Lower leg skin (tissue), 3 donors: Measurements from ENCODE around the gene TMEM156.

Experiments
- POLR2A ChIP-seq, 2 donors: fragments of 450-650 bp; IDR thresholded peaks; one replicate each; pipeline ENCODE4 v1.6.1; 2016 to 2017; ENCODE audit warnings: antibody characterized with exemption in 2 of 2, mild to moderate bottlenecking in 1 of 2, moderate library complexity in 1 of 2
- TF ChIP-seq, protein P1 (sequence below), 3 donors: fragments of 450-650 bp; IDR thresholded peaks; one replicate each; pipeline ENCODE4 v1.5.1; 2016; ENCODE audit warnings: antibody characterized with exemption in 3 of 3, mild to moderate bottlenecking in 3 of 3, moderate library complexity in 2 of 3

DNA sequence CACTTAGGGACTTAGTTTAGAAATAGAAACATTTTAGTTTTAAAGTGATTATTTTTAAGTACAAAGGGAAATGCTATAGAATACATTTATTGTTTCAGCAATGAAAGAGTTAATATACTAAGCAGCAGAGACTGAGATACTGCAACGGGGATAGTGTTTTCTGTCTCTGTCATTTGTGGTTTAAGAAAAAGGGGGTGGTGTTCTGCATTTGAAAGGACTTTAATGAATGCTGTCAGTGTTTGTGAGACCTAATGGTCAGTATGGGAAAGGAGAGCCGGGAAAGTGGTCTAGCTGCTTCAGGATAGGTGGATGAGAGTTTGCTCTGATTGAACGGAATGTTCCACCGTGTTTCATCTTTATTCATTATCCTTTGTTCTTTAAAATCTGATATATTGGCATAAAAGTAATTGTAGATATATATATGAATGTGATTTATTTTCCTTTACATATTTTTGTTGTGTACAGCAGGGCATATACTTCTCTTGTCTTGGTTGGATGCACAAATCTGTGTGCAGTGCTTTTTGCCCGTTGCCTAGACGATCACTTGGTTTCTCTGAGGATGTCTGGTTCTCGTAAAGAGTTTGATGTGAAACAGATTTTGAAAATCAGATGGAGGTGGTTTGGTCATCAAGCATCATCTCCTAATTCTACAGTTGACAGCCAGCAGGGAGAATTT lies 30.0 kb upstream of the TMEM156 start, which contains the start of gene KLHL5:
- TF ChIP-seq, protein P1, sequence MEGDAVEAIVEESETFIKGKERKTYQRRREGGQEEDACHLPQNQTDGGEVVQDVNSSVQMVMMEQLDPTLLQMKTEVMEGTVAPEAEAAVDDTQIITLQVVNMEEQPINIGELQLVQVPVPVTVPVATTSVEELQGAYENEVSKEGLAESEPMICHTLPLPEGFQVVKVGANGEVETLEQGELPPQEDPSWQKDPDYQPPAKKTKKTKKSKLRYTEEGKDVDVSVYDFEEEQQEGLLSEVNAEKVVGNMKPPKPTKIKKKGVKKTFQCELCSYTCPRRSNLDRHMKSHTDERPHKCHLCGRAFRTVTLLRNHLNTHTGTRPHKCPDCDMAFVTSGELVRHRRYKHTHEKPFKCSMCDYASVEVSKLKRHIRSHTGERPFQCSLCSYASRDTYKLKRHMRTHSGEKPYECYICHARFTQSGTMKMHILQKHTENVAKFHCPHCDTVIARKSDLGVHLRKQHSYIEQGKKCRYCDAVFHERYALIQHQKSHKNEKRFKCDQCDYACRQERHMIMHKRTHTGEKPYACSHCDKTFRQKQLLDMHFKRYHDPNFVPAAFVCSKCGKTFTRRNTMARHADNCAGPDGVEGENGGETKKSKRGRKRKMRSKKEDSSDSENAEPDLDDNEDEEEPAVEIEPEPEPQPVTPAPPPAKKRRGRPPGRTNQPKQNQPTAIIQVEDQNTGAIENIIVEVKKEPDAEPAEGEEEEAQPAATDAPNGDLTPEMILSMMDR (IDR thresholded peaks at IDR 0.05): no peak
- TF ChIP-seq POLR2A (IDR thresholded peaks at IDR 0.05): no peak
